HG03139 (cell line): ENCODE measurements around the gene PRKCA.
A peak's percentile ranks its signal among the peaks of the same experiment; 100 is the strongest.
"Not testable (repeated sequence)": the region's sequence is repeated elsewhere in the genome, so short reads cannot be mapped to it uniquely, and the experiment has no call there.

ENCODE experiments used
- ATAC-seq: cut with Tn5 transposase; IDR thresholded peaks from one replicate; pipeline ENCODE4 v1.9.1; 2021; ENCODE audit not compliant: unreplicated experiment

The PRKCA gene

DNA sequence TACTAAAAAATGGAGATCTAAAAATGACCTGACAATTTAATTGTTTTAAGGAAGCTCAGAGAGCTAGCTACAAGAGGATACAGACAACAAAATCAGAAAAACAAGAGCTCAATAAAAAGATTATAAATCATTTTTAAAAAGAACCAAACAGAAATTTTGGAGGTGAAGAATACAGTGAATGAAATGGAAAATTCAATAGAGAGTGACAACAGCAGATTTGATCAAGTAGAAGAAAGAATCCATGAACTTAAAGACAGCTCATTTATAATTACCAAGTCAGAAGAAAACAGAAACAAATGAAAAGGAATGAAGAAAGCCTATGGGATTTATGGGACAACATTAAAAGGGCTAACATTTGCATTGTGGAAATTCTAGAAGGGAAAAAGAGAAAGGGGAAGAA is 395.9 kb downstream of the PRKCA start:
- ATAC-seq: no peak

DNA sequence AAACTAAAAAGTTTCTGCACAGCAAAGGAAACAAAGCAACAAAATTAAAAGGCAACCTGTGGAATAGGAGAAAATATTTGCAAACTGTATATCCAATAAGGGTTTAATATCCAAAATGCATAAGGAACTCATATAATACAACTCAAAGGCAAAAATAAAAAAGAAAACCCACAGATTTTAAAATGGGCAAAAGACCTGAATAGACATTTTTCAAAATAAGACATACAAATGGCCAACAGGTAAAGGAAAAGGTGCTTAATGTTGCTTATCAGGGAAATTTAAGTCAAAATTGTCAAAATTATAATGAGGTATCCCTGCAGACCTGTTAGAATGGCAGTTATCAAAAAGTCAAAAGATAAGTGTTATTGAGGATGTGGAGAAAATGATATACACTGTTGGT is 399.0 kb downstream of the PRKCA start:
- ATAC-seq: no peak

DNA sequence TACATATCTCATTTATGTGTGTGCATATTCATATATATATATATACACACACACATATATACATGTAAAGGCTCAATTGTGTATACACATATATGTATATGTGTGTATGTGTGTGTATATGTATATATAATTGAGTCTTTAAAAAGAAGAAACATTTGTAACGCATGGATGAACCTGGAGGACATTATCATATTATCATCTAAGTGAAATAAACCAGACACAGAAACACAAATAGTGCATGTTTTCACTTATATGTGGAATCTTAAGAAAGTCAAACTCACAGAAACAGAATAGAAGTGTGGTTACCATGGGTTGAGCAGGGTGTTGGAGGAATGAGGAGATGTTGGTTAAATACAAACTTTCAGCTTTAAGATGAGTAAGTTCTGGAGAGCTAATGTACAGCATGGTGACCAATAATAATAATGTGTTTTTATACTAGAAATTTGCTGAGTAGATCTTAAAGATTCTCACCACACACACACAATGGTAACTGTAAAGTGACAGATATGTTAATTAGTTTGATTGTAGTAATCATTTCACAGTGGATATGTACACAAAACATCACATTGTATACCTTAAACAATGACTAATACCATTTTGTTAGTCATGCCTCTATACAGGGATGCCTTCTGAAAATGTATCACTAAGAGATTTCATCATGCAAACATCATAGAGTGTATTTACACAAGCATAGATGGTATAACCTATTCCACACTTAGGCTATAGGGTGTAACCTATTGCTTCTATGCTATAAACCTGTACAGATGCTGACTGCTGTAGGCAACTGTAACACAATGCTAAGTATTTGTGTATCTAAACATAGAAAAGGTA is 399.9 kb downstream of the PRKCA start:
- no peak for ATAC-seq

- no peak for ATAC-seq
These were observed 402.6 kb downstream of the PRKCA start for GRCh38 chr17:66704858-66705520.

DNA sequence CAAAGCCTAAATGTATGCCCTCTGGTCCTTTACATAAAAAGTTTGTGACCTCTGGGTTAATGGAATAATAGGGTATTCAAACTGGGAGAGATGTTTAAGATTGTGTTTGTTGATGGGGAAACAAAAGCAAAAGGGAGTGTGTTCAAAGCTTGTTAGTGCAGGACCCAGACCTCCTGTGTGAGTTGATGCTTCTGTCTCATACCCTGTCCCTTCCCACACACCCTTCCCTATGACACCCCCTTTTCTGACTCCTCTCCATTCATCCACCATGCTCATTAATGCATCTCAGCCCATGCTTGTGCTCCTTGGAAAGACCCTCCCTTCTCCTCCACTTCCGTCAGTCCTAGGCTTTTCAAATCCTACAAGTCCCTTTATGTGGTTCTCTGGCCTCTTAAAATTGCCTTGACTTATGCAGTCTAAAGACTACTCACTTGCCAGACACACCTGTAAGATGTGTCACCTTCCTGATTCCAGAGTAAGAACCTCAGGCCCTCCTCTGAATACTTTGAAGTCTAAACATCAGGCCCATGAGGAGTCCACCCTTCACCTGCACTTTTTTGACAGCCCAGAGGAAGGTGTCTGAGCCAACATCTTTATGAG is 404.5 kb downstream of the PRKCA start:
- ATAC-seq: no peak

DNA sequence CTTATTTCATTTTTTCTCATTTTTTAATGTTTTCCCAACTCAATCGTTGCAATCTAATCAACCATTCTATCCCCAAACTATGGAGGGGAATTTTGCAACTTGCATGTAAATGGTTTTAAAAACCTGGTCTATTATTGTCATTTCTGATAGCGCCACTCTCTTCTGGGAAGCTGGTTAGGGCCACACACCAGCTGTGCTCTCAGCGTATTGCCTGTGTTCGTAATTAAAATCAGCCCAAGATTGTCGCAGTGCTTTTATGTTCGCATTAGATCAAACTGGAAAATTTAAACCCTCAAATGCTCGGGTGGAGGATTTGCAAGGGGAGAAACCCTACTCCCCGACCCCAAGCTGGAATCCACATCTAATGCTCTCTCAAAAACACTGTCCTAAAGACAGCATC is 409.0 kb downstream of the PRKCA start:
- ATAC-seq: no peak

DNA sequence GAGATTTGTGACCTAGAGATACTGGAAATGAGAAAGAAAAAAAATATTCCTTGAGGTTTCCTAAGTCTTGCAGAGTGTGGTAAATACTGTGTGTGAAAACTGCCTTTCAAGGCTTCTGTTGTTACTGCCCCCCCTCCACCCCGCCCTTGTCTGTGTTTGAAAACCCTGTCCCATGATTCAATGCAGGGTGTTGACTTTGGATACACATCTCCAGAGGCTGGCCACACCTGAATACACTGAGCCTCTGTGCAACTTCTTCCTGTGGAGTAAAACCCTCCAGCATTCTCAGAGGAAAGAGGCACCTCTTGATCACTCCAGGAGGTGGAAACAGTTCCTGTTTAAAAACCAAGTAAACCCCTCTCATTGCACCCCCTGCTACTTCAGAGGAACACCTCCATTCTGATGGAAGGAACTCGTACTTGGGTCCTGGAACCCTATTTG is 409.5 kb downstream of the PRKCA start:
- no peak for ATAC-seq

GRCh38 chr17:66712453-66712852 is 410.0 kb downstream of the PRKCA start:
- no peak for ATAC-seq

GRCh38 chr17:66713021-66713532 is 410.7 kb downstream of the PRKCA start:
- not testable (repeated sequence) for ATAC-seq

- peak; percentile 68 for ATAC-seq
These were observed 411.2 kb downstream of the PRKCA start for GRCh38 chr17:66713533-66714042.

DNA sequence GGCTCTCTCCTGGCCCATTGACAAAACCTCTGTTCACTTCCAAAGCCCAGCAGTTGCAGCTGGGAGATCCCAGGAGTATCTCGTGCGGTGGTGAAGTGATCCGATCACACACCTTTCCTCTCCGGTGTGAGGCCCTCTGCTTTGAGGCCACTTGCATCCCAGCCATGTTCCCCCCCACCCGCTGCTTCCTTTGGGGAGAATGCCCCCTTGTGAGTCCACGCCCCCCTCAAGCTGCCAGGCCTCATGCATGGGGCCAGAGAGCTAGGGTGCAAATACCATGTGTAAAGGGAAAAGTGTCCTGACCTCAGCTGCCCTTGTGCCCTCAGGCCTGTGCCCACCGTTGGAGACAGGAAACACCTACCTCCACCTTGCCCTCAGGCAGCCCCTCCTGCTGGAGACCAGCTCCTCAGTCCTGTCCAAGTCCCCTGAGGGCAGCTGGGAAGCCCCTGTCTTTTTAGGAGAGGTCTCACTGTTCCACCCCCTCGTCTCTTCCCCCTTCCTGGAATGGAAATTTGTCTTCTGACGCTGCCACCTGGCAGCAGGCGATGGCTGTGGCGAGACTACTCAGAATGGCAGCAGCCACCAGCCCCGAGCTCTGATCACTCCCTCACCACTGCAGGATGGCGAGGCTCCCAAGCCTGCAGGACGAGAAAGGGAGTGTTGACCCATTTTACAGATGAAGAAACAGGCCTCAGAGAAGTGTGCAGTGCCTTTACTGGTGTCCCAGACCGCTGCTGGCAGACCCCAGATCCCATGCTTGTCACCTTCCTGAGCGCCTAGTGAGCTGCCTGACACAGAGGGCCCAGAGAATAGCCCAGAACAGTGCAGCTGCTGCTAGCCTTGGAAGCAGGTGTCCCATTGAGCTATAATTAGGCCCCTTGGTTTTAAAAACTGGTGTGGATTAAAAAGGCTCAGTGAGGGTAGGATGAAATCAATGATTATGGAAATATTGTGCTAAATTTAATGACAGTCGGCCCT is 411.9 kb downstream of the PRKCA start:
- no peak for ATAC-seq

DNA sequence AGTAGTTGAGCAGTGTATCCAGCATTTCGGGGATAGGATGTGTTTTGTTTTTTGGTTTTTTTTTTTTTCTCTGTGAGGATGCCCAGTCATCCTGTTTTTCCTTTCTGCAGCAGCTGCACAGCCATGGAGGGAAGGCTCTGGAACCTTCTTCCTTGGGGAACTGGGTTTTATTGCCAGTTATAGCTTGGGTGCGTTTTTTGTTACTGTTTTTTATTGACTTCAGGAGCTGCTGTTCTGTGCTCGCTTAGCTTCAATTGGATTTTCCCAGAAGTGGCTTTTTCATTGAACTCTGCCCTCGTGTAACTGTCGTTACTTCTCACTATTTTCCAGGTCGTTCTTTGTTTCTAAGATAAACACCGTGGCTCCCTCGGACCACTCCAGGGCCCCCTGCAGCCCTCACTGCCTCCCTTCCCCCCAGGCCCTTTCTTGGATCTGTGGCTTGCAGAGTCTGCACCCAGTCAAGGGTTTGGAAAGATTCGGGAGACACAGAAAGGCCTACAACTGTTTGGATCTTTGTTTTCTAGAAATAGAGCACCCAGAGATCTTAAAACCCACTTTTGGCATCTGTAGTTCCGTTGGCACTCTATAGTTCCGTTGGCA is 412.8 kb downstream of the PRKCA start:
- ATAC-seq: no peak

DNA sequence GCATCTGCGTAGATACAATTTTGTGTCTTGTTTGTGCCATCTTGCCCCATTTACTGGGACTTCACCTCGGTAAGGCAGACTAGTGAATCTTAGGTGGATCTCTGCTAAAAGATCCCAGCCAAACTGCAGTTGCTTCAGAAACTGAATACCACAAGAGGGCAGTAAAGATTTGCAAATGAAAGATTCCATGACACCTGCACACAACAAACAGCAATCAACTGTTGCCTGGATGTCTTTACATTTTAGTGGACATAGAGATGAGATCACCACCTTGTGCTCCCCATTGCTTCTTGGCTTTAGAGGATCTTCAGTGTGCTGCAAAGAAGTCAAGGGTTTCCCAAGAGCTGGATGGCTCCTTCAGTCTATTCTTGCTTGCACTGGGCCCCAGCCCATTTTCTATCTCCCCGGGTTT is 413.3 kb downstream of the PRKCA start:
- no peak for ATAC-seq

GRCh38 chr17:66716236-66717026 is 414.0 kb downstream of the PRKCA start:
- no peak for ATAC-seq

- peak; percentile 58 for ATAC-seq
These were observed 415.2 kb downstream of the PRKCA start for GRCh38 chr17:66717641-66718058.

DNA sequence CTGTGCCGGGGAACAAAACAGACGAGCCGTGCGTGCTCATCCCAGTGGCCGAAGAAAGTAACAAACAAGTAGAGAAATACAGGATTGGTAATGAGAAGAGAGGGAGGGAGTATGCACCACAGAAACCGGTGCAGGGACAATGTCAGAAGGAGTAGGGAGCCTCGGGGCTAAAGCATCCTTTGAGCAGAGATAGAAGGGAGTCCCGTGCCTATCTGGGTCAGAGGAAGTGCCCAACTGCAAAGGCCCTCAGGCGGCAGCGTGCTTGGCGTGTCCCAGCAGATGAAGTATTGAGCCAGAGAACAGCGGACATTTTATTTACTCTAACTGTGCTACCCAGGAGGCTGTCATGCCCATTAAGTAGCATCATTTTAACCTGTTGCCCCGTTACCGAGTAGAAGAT is 417.6 kb downstream of the PRKCA start:
- no peak for ATAC-seq

DNA sequence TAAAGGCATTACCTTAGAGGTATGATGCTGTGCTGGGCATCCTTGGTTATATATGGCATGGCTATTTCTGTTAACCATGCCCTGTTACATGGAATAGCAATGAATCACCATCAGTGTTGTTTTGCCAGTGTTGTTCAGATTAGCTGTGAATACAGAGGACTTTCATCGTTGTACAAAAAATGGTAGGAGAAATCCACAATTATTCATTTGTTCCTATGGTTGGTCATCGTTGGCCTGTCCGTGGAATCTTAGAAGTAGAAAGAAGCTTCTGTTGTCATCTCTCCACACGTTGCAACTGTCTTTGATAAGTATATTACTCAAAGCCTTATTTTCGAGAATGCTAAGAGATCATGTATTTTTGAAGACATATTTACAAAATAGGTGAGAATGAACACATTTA is 418.2 kb downstream of the PRKCA start:
- ATAC-seq: no peak

- ATAC-seq: no peak
These were observed 419.9 kb downstream of the PRKCA start for GRCh38 chr17:66722341-66722740.
